Measurements from ENCODE around the gene APCDD1. TPM values are rescaled to one million over a fixed set of nuclear protein-coding genes. Genes with fewer than 3 reads are reported as not detected.
A peak's percentile ranks its signal among the peaks of the same experiment; 100 is the strongest.

Gene APCDD1
- total and polyA plus RNA-seq, 10 donors: 0.93 to 11.8 (median 5.6) TPM

GRCh38 chr18:10455726-10456453 lies 1.5 kb downstream of the APCDD1 start:
- peak overlapping the region in 5 of 8 donors; percentile 43 to 72 (median 47) for H3K4me3 ChIP-seq
- WGBS, 5 donors: 33 to 49% (median 40%) methylated on average over 16 of the region's 16 CpGs

GRCh38 chr18:10456718-10457117 lies 2.3 kb downstream of the APCDD1 start:
- no peaks in the 10 kb centered on the region for H3K36me3 ChIP-seq
- H3K27me3 ChIP-seq (replicated peaks in 1 of 7): peaks cover 0 to 74% (median 30%) of the 10 kb centered on the region in 7 donors
- H3K27ac ChIP-seq: no peak overlapping the region
- H3K4me3 ChIP-seq: no peak overlapping the region
- TF ChIP-seq, protein P1, sequence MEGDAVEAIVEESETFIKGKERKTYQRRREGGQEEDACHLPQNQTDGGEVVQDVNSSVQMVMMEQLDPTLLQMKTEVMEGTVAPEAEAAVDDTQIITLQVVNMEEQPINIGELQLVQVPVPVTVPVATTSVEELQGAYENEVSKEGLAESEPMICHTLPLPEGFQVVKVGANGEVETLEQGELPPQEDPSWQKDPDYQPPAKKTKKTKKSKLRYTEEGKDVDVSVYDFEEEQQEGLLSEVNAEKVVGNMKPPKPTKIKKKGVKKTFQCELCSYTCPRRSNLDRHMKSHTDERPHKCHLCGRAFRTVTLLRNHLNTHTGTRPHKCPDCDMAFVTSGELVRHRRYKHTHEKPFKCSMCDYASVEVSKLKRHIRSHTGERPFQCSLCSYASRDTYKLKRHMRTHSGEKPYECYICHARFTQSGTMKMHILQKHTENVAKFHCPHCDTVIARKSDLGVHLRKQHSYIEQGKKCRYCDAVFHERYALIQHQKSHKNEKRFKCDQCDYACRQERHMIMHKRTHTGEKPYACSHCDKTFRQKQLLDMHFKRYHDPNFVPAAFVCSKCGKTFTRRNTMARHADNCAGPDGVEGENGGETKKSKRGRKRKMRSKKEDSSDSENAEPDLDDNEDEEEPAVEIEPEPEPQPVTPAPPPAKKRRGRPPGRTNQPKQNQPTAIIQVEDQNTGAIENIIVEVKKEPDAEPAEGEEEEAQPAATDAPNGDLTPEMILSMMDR (IDR thresholded peaks at IDR 0.05 in 8 of 11, conservative IDR thresholded peaks at IDR 0.05 in 3 of 11): no peak
- no peak for TF ChIP-seq POLR2AphosphoS5 (IDR thresholded peaks at IDR 0.05)
- no peak for TF ChIP-seq POLR2A (IDR thresholded peaks at IDR 0.05)
- no peak for DNase-seq
- H3K9me3 ChIP-seq: no peaks in the 10 kb centered on the region
- intact Hi-C loops (cut with DNase I; ENCODE audit: low total_unique reads): no loop called here
- H3K4me1 ChIP-seq: peaks cover 0 to 27% (median 13%) of the 10 kb centered on the region in 6 donors
- 84 to 92% (median 90%) methylated on average over 4 of the region's 4 CpGs for WGBS, 5 donors

More at GRCh38 chr18:10455726-10456453, 1.5 kb downstream of the APCDD1 start:
- H3K27ac ChIP-seq: peak overlapping the region in 4 of 8 donors; percentile 70 to 81 (median 76)
- H3K4me1 ChIP-seq: peaks cover 0 to 27% (median 13%) of the 10 kb centered on the region in 6 donors
- no peak for DNase-seq
- peaks cover 0 to 78% (median 30%) of the 10 kb centered on the region in 7 donors for H3K27me3 ChIP-seq (replicated peaks in 1 of 7)
- H3K9me3 ChIP-seq: no peaks in the 10 kb centered on the region
- no peaks in the 10 kb centered on the region for H3K36me3 ChIP-seq
- TF ChIP-seq, protein P1 (IDR thresholded peaks at IDR 0.05 in 8 of 11, conservative IDR thresholded peaks at IDR 0.05 in 3 of 11): no peak
- TF ChIP-seq POLR2AphosphoS5 (IDR thresholded peaks at IDR 0.05): no peak
- no peak for TF ChIP-seq POLR2A (IDR thresholded peaks at IDR 0.05)
- intact Hi-C loops (cut with DNase I; ENCODE audit: low total_unique reads): no loop called here

DNA sequence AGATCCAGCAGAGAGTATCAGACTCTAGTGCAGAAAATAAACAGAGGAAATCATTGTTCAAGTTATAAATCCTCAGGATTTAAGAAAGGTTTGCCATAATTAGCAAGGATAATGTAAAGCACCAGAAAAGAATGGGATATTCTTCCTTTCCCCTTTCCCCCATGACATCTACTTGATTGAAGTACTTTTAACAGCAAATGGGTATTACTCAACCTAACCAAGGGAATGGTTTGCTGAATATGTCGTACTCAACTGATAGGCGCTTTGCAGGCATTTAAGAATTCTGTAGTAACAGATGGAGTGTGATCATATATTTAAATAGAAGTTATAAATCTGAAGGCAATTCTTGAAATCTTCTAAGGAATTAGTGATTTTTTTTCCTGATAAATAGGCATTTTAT lies 2.7 kb downstream of the APCDD1 start:
- intact Hi-C loops (cut with DNase I; ENCODE audit: low total_unique reads): no loop called here
- no peak for TF ChIP-seq POLR2AphosphoS5 (IDR thresholded peaks at IDR 0.05)
- TF ChIP-seq, protein P1 (IDR thresholded peaks at IDR 0.05 in 8 of 11, conservative IDR thresholded peaks at IDR 0.05 in 3 of 11): no peak
- no peak for TF ChIP-seq POLR2A (IDR thresholded peaks at IDR 0.05)
- H3K27me3 ChIP-seq (replicated peaks in 1 of 7): peaks cover 0 to 70% (median 30%) of the 10 kb centered on the region in 7 donors
- H3K4me1 ChIP-seq: peaks cover 0 to 27% (median 13%) of the 10 kb centered on the region in 6 donors
- H3K4me3 ChIP-seq: no peak overlapping the region
- H3K9me3 ChIP-seq: no peaks in the 10 kb centered on the region
- 95 to 98% (median 97%) methylated on average over 2 of the region's 2 CpGs for WGBS, 5 donors
- no peak overlapping the region for H3K27ac ChIP-seq
- no peaks in the 10 kb centered on the region for H3K36me3 ChIP-seq
- no peak for DNase-seq

GRCh38 chr18:10457767-10458166 lies 3.3 kb downstream of the APCDD1 start:
- TF ChIP-seq POLR2A (IDR thresholded peaks at IDR 0.05): no peak
- TF ChIP-seq POLR2AphosphoS5 (IDR thresholded peaks at IDR 0.05): no peak
- TF ChIP-seq, protein P1 (IDR thresholded peaks at IDR 0.05 in 8 of 11, conservative IDR thresholded peaks at IDR 0.05 in 3 of 11): no peak
- Histone ChIP-seq H3K27me3 (replicated peaks in 1 of 7) (peaks cover 0 to 64% (median 30%) of the 10 kb centered on the region in 7 donors), H3K4me1 (peaks cover 0 to 27% (median 13%) of the 10 kb centered on the region in 6 donors), H3K4me3 (no peak overlapping the region), H3K9me3 (no peaks in the 10 kb centered on the region), H3K36me3 (no peaks in the 10 kb centered on the region), H3K27ac (no peak overlapping the region)
- WGBS, 5 donors: 78 to 92% (median 88%) methylated on average over 2 of the region's 2 CpGs
- no peak for DNase-seq
- intact Hi-C loops (cut with DNase I; ENCODE audit: low total_unique reads): no loop called here

All from spleen (tissue), 11 donors.